ENCODE data around the gene STPG1.

DNA sequence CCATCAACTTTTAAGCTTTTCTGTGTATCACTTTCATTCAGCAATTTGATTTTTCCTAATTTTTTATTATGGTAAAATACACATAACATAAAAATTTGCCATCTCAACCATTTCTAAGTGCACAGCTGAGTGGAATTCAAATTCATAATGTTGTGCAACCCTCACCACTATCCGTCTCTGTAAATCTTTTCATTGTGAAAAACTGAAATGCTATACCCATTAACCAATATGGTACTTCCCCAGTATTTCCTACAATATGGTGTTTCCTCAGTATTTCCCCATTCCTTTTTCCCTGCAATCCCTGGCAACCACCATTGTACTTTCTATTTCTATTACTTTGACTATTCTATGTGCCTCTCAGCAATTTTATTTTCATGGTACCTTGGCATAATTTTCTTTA, 6.8 kb downstream of the STPG1 start:
- TF ChIP-seq CTCF (IDR thresholded peaks at IDR 0.05; ENCODE audit: insufficient read depth, low read depth, low read length): no peak
- TF ChIP-seq EZH2 (IDR thresholded peaks at IDR 0.05; ENCODE audit: insufficient read depth, low read length): no peak

Data from astrocyte (in vitro differentiated cells and primary cell).